SK-N-MC (cell line): Measurements from ENCODE around the gene BRMS1L.

Source experiments
- DNase-seq: peaks from one replicate; pipeline ENCODE4 v3.0.0-alpha.2; 2011; ENCODE audit warnings: low read depth, low spot score
- H3K27ac ChIP-seq: fragments of 200-600 bp; sonication (generic); 2 replicates; pipeline ENCODE4 v1.5.1; 2016; ENCODE audit warnings: mixed run types
- H3K36me3 ChIP-seq: fragments of 200-600 bp; sonication (generic); 2 replicates; pipeline ENCODE4 v1.6.1; 2017; ENCODE audit warnings: antibody characterized with exemption, low read length, mixed read lengths; ENCODE audit not compliant: insufficient read depth
- H3K4me3 ChIP-seq: fragments of 200-600 bp; sonication (generic); 2 replicates; pipeline ENCODE4 v1.5.1; 2016
- H3K9ac ChIP-seq: fragments of 200-600 bp; sonication (generic); 2 replicates; pipeline ENCODE4 v1.8.0; 2017; ENCODE audit warnings: mixed run types, mixed read lengths; ENCODE audit not compliant: insufficient read length
- H3K9me3 ChIP-seq: fragments of 200-600 bp; sonication (generic); 2 replicates; pipeline ENCODE4 v1.6.1; 2017; ENCODE audit warnings: low read depth, mild to moderate bottlenecking, antibody characterized with exemption, low read length, moderate library complexity, mixed read lengths
- EZH2 ChIP-seq: fragments of 200-600 bp; sonication (generic); IDR thresholded peaks from one replicate; pipeline ENCODE4 v1.6.1; 2017; ENCODE audit warnings: antibody characterized with exemption
- FOXP2 ChIP-seq: optimal IDR thresholded peaks from 2 replicates; pipeline ENCODE3; 2011; ENCODE audit warnings: mild to moderate bottlenecking, moderate library complexity; ENCODE audit not compliant: insufficient read depth; ENCODE audit errors: extremely low read length, control extremely low read depth
- POLR2AphosphoS5 ChIP-seq: IDR thresholded peaks from 2 replicates; pipeline ENCODE4 v1.6.1; 2012; ENCODE audit warnings: mild to moderate bottlenecking, low read depth, low read length, borderline replicate concordance

Gene BRMS1L

DNA sequence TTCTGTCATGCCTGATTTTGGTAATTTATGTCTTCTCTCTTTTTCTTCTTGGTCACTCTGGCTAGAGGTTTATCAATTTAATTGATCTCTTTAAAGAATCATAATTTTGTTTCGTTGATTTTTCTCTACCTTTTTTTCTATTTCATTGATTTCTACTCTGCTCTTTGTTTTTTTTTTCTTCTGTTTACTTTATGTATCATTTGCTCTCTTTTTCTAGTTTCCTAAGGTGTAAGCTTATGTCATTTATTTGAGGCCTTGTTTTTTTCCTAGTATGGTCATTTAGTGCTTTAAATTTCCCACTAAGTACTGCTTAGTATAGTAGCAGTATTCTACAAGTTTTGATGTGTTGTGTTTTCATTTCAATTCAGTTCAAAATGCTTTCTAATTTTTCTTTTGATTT is 89.6 kb downstream of the BRMS1L start:
- no peak for TF ChIP-seq POLR2AphosphoS5
- TF ChIP-seq FOXP2: no peak
- TF ChIP-seq EZH2: no peak
- H3K27ac ChIP-seq: no peak overlapping the region
- no peak overlapping the region for H3K9ac ChIP-seq
- no peaks in the 10 kb centered on the region for H3K36me3 ChIP-seq
- DNase-seq: no peak
- no peak overlapping the region for H3K4me3 ChIP-seq
- H3K9me3 ChIP-seq: no peaks in the 10 kb centered on the region
